Ramos (cell line): ENCODE results near the gene PTGFRN.

ENCODE experiments used
- in situ Hi-C: fragments of 300-500 bp; cut with MboI; formaldehyde crosslinking; loops from one replicate; pipeline ENCODE4 v1.14.3; 2022; ENCODE audit warnings: low sequenced_read_pairs; ENCODE audit not compliant: unreplicated experiment

The PTGFRN gene

GRCh38 chr1:116940814-116941599 is 31.3 kb downstream of the PTGFRN start:
- in situ Hi-C loops = no loop called here

DNA sequence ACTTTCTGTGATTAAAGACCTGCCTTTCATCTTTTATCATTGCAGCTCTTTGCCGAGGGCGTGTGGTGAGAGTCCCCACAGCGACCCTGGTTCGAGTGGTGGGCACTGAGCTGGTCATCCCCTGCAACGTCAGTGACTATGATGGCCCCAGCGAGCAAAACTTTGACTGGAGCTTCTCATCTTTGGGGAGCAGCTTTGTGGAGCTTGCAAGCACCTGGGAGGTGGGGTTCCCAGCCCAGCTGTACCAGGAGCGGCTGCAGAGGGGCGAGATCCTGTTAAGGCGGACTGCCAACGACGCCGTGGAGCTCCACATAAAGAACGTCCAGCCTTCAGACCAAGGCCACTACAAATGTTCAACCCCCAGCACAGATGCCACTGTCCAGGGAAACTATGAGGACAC is 32.0 kb downstream of the PTGFRN start:
- in situ Hi-C loops = no loop called here

- in situ Hi-C loops = no loop called here
These were observed 32.6 kb downstream of the PTGFRN start for GRCh38 chr1:116942344-116942743.

GRCh38 chr1:116943438-116943837 is 33.7 kb downstream of the PTGFRN start:
- in situ Hi-C loops = no loop called here

DNA sequence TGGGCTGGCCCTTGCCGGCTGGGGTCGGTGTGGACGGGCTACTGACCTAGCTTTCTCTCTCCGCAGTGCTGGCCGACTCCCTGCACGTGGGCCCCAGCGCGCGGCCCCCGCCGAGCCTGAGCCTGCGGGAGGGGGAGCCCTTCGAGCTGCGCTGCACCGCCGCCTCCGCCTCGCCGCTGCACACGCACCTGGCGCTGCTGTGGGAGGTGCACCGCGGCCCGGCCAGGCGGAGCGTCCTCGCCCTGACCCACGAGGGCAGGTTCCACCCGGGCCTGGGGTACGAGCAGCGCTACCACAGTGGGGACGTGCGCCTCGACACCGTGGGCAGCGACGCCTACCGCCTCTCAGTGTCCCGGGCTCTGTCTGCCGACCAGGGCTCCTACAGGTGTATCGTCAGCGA is 34.9 kb downstream of the PTGFRN start:
- in situ Hi-C loops = no loop called here

DNA sequence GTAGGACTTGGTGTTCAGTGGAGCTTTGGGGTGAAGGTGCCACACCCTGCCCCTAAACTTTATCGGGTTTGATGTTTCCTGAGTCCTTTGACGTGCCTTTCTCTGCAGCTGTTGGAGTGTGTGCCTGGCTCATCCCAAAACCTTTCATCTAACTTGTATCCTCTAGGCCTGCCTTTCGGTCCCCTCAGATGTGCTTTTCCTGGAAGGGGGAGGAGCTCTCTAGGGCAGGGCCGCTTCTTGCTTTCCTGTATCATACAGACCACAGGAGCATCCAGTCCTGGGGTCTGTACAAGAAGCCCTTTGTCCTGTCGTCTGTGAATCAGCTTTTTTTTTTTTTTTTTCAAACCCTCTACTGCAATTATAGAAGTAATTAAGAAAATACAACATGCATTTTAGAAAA is 35.7 kb downstream of the PTGFRN start:
- in situ Hi-C loops = no loop called here

- in situ Hi-C loops = no loop called here
These were observed 36.3 kb downstream of the PTGFRN start for GRCh38 chr1:116945996-116946395.

DNA sequence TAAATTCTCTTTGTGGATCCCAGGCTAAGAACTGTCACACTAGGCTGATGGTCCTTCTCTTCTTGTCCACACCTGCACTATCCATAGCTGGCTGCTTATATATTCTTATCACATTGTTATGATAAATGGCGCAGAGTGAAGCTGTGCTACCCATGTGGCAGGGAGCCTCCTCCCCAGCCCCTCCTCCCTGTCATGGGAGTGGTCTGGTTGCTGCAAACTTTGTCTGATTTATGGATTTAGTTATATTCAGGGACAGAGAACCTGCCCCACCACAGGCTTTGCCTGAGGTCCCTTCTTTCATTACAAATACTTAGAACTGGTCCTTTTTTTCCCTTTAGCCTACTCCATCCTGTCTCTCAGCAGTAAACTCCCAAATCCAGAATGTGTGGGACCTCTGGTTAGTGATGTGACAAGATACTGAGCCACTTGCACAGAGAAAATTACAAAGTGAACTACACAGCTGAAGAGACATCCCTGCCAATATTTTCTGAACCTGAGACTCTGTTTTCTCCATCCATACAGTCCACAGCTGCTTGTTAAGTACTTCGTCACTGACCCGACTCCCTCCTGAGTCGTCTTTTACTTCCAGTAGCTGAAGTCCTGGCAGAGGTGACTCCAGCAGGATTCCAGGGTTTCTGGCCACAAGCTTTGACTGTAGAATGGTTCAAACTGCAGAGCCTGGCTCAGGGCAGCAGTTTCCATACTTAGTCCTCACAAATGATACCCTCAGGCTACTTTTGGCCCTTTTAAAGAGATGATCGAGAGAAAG is 37.6 kb downstream of the PTGFRN start:
- in situ Hi-C loops = no loop called here

GRCh38 chr1:116948046-116948445 is 38.3 kb downstream of the PTGFRN start:
- in situ Hi-C loops = no loop called here

DNA sequence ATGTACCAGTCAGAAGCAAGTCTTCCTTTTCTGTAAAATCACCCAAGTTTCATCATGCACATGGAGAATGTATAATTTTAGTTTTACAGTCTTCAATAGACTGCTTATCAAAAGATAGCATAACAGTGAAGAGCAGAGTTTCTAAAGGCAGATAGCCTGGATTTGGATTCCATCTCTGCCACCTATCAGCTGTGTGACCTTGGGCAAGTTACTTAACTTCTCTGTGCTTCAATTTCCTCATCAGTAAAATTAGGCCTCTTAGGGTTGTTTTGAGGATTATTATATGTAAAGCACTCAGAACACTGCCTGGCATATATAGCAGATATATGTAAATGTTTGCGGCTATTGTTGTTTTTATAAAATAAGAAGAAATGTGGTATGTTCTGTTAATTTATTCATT is 38.9 kb downstream of the PTGFRN start:
- in situ Hi-C loops = no loop called here

GRCh38 chr1:116949213-116949985 is 39.7 kb downstream of the PTGFRN start:
- in situ Hi-C loops = no loop called here

DNA sequence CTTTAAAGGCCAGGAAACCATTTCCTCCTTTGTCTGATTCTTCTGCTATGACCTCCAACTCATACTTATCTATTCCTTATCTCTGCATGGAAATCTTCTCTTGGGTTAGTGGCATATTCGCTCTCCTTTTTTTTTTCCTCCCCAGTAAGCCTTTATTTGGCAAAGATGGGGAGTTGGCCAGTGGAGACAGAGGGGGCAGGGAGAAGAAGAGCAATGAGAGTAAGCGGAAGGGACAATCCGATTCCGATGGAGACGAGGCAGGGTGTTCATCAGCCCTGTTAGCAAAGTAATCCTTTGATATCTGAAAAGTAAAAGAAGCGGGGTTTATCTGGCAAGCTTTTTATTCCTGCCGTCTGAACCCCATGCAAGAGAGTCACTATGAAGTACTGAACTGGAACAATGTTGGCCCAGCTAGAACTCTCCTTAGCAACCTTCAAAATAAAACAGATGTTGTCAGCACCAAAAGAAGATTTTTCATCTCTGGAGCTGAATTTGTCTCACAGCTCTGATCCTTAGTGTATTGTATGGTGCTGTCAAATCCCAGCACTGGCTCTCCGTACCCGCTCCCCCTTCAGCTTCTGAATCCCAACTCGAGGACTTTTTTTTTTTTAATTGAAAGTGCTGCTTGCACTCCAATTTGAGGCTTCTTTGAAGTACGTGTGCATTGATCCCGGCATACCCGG is 40.9 kb downstream of the PTGFRN start:
- in situ Hi-C loops = no loop called here

DNA sequence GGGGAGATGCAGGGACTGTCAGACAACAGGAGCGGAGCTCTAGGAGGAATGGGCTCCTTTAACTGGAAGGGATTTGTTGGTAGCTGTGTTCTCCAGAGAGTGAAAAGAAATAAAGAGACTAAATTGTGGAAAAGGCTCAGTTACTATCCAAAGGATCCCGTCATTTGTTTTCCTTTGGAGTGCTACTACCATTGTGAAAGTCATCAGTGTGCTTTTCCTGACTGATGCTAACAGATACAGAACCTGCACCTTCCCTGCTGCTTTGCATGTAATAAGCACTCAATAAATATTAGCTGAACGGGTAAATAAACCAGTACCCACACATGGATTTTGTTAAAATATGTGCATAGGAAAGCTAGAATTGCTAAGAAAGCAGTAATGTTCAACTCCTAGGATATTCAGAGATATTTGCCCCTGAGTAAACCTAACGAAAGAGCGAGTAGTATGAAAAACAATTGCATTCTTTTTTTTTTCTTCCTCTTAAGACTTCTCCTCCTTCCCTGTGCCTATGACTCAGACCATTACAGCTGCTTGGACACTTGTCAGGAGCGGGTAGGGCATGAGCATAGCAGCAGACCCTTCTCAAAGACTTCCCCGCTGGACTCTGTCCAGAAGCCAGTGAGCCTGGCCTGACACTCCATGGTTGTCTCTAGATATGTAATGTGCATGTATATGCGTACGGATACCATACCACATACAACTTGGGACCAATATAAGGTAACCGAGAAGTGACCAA is 41.7 kb downstream of the PTGFRN start:
- in situ Hi-C loops = no loop called here

- in situ Hi-C loops = no loop called here
These were observed 43.1 kb downstream of the PTGFRN start for GRCh38 chr1:116952738-116953275.

GRCh38 chr1:116954440-116954839 is 44.7 kb downstream of the PTGFRN start:
- in situ Hi-C loops = no loop called here

- in situ Hi-C loops = no loop called here
These were observed 46.7 kb downstream of the PTGFRN start for GRCh38 chr1:116956378-116956777.

DNA sequence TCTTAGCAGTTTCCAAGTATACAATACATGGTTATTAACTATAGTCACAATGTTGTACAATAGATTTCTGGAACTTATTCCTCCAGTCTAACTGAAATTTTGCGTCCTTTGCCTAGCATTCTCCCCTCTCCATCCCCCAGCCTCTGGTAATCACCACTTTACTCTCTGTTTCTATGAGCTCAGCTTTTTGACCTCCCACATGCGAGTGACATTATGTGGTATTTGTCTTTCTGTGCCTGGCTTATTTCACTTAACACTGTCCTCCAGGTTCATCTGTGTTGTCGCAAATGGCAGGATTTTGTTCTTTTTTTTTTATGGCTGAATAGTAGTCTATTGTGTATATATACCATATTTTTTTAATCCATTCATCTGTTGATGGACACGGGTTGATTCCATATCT is 47.9 kb downstream of the PTGFRN start:
- in situ Hi-C loops = no loop called here

DNA sequence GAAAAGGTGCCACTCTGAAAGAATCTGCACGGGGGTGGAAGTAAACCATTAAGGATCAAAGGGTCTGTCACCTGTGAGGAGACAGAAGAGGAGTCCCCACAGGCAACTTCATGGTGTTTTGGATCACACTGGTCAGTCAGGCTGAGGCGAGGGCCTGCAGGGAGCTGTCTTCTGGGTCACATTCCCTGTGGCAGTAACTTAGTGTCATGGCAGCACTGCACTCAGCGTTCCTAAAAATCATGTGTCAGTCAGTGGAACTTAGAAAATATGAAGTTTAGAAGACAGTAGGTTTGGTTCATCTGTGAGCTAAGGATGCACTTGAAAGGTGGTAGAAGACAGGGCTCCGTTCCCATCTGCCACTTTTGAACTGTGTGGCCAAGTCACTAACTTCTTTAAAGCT is 48.4 kb downstream of the PTGFRN start:
- in situ Hi-C loops = no loop called here

GRCh38 chr1:116958977-116959376 is 49.3 kb downstream of the PTGFRN start:
- in situ Hi-C loops = no loop called here
